Measurements from ENCODE around the gene NUS1.

GRCh38 chr6:117684749-117685148 is 9.5 kb downstream of the NUS1 start:
- TF ChIP-seq CTCF (IDR thresholded peaks at IDR 0.05) (no peak), ZFX (IDR thresholded peaks at IDR 0.05; ENCODE audit: borderline replicate concordance) (no peak)
